ENCODE results near the gene ARHGAP42. TPM values are rescaled to one million over a fixed set of nuclear protein-coding genes. Genes with fewer than 3 reads are reported as not detected.

ARHGAP42 gene
- polyA plus RNA-seq, 3 donors, result 0.13 TPM; not detected in 2

DNA sequence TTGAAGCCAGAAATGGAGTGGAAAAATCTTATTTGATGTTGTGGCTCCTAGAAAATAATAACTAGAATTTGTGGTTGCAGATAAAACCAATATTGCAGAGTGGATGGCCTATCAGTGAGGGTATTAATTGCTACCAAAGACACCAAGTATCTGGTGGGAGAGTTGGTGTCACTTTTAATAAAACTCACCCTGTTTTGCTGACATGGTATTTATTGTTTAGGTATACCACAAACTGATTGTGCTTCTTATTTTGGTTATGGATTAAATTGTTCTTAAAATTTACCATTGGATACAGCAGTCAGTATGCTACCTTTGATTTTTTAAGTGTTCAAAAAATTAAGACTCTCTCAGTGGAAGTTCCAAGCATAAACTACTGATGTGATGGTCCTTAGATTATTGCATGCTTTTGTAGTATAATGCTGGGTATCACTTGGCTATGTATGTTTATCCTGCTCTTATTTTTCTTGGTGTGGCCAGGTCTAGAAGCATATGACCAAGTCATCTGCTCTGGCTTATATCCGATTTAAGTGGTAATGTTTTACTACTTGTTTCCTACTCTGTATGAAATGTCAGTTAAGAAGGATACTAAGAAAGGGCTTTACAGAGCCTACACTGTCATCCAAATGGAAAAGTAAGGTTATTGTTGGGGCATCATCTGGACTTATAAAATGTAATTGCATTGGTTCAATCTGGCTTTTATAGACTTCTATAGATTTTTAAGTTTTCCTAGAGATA, 101.6 kb downstream of the ARHGAP42 start:
- Histone ChIP-seq H4K20me1 (ENCODE audit: insufficient read depth, low read length) (no peaks in the 10 kb centered on the region), H3K79me2 (ENCODE audit: insufficient read depth, low read length) (no peaks in the 10 kb centered on the region), H3K9me3 (replicated peaks in 1 of 2; ENCODE audit: control insufficient read depth in 1 of 2, insufficient read depth in 1 of 2, low read length in 2 of 2) (no peaks in the 10 kb centered on the region), H3K36me3 (replicated peaks in 1 of 2; ENCODE audit: control insufficient read depth in 1 of 2, insufficient read depth in 2 of 2, low read length in 2 of 2) (no peaks in the 10 kb centered on the region), H2AFZ (ENCODE audit: insufficient read depth, low read depth, low read length, poor library complexity, severe bottlenecking) (no peak overlapping the region), H3K27me3 (ENCODE audit: control insufficient read depth in 2 of 2, insufficient read depth in 2 of 2, low read length in 2 of 2) (no peaks in the 10 kb centered on the region), H3K27ac (ENCODE audit: low read depth in 1 of 2, low read length in 2 of 2) (no peak overlapping the region), H3K4me2 (replicated peaks; ENCODE audit: extremely low read depth, low read length, poor library complexity, severe bottlenecking) (no peak overlapping the region), H3K4me3 (replicated peaks in 1 of 3; ENCODE audit: low read depth in 2 of 3, low read length in 3 of 3) (no peak overlapping the region), H3K4me1 (ENCODE audit: control insufficient read depth in 1 of 2, insufficient read depth in 2 of 2, low read length in 2 of 2) (no peaks in the 10 kb centered on the region), H3K9ac (ENCODE audit: insufficient read depth, low read length, poor library complexity, severe bottlenecking) (no peak overlapping the region)
- H3K9me3 Mint-ChIP-seq, result peaks cover 0 to 8% (median 5%) of the 10 kb centered on the region in 7 donors
- peaks cover 0 to 3% (median 0%) of the 10 kb centered on the region in 3 donors for H3K27me3 Mint-ChIP-seq (ENCODE audit: low read depth in 3 of 3)
- no peaks in the 10 kb centered on the region for H3K4me1 Mint-ChIP-seq
- TF ChIP-seq, protein P1, sequence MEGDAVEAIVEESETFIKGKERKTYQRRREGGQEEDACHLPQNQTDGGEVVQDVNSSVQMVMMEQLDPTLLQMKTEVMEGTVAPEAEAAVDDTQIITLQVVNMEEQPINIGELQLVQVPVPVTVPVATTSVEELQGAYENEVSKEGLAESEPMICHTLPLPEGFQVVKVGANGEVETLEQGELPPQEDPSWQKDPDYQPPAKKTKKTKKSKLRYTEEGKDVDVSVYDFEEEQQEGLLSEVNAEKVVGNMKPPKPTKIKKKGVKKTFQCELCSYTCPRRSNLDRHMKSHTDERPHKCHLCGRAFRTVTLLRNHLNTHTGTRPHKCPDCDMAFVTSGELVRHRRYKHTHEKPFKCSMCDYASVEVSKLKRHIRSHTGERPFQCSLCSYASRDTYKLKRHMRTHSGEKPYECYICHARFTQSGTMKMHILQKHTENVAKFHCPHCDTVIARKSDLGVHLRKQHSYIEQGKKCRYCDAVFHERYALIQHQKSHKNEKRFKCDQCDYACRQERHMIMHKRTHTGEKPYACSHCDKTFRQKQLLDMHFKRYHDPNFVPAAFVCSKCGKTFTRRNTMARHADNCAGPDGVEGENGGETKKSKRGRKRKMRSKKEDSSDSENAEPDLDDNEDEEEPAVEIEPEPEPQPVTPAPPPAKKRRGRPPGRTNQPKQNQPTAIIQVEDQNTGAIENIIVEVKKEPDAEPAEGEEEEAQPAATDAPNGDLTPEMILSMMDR (IDR thresholded peaks at IDR 0.05), result no peak
- no peak overlapping the region for H3K4me3 Mint-ChIP-seq
- no peak overlapping the region for H3K27ac Mint-ChIP-seq
- intact Hi-C loops (cut with micrococcal nuclease), result no loop called here
- WGBS (ENCODE audit: insufficient coverage), result 100% methylated on average over 1 of the region's 1 CpG
- H3K36me3 Mint-ChIP-seq, result no peaks in the 10 kb centered on the region
- DNase-seq, result no peak

DNA sequence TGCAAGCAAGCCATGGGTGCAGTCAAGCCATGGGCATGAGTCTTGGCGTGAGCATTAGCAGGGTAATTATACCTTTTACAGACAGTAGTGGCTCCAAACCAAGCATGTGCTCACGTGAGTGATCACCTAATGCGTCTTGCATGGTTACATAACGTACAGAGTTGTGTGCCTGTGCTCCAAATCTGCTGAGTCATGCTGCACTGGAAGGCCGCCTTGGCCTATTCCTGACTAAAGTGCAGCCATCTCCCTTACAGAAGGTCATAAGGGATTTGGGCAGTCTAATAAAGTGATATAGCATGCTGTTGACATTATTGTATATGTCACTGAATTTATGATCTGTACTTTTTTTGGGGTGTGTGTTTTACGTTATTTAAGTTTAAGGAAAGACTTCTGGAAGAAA, 102.4 kb downstream of the ARHGAP42 start:
- no peaks in the 10 kb centered on the region for H3K79me2 ChIP-seq (ENCODE audit: insufficient read depth, low read length)
- no peaks in the 10 kb centered on the region for H3K36me3 ChIP-seq (replicated peaks in 1 of 2; ENCODE audit: control insufficient read depth in 1 of 2, insufficient read depth in 2 of 2, low read length in 2 of 2)
- H2AFZ ChIP-seq (ENCODE audit: insufficient read depth, low read depth, low read length, poor library complexity, severe bottlenecking), result no peak overlapping the region
- 82% methylated on average over 4 of the region's 6 CpGs for WGBS (ENCODE audit: insufficient coverage)
- H3K36me3 Mint-ChIP-seq, result no peaks in the 10 kb centered on the region
- no peak for DNase-seq
- TF ChIP-seq, protein P1 (IDR thresholded peaks at IDR 0.05), result no peak
- H4K20me1 ChIP-seq (ENCODE audit: insufficient read depth, low read length), result no peaks in the 10 kb centered on the region
- no peaks in the 10 kb centered on the region for H3K9me3 ChIP-seq (replicated peaks in 1 of 2; ENCODE audit: control insufficient read depth in 1 of 2, insufficient read depth in 1 of 2, low read length in 2 of 2)
- H3K27ac Mint-ChIP-seq, result no peak overlapping the region
- H3K4me1 Mint-ChIP-seq, result no peaks in the 10 kb centered on the region
- H3K4me1 ChIP-seq (ENCODE audit: control insufficient read depth in 1 of 2, insufficient read depth in 2 of 2, low read length in 2 of 2), result no peaks in the 10 kb centered on the region
- intact Hi-C loops (cut with micrococcal nuclease), result no loop called here
- no peak overlapping the region for H3K4me3 ChIP-seq (replicated peaks in 1 of 3; ENCODE audit: low read depth in 2 of 3, low read length in 3 of 3)
- H3K9me3 Mint-ChIP-seq, result peaks cover 0 to 8% (median 5%) of the 10 kb centered on the region in 7 donors
- H3K27ac ChIP-seq (ENCODE audit: low read depth in 1 of 2, low read length in 2 of 2), result no peak overlapping the region
- no peak overlapping the region for H3K9ac ChIP-seq (ENCODE audit: insufficient read depth, low read length, poor library complexity, severe bottlenecking)
- peaks cover 0 to 3% (median 0%) of the 10 kb centered on the region in 3 donors for H3K27me3 Mint-ChIP-seq (ENCODE audit: low read depth in 3 of 3)
- no peak overlapping the region for H3K4me2 ChIP-seq (replicated peaks; ENCODE audit: extremely low read depth, low read length, poor library complexity, severe bottlenecking)
- H3K4me3 Mint-ChIP-seq, result no peak overlapping the region
- no peaks in the 10 kb centered on the region for H3K27me3 ChIP-seq (ENCODE audit: control insufficient read depth in 2 of 2, insufficient read depth in 2 of 2, low read length in 2 of 2)

All from CD14-positive monocyte (primary cell).